Measurements from ENCODE around the gene GADD45B. TPM values are rescaled to one million over a fixed set of nuclear protein-coding genes. Genes with fewer than 3 reads are reported as not detected.

GADD45B gene
- polyA plus RNA-seq, 1 donor from 2014 or later = not detected

DNA sequence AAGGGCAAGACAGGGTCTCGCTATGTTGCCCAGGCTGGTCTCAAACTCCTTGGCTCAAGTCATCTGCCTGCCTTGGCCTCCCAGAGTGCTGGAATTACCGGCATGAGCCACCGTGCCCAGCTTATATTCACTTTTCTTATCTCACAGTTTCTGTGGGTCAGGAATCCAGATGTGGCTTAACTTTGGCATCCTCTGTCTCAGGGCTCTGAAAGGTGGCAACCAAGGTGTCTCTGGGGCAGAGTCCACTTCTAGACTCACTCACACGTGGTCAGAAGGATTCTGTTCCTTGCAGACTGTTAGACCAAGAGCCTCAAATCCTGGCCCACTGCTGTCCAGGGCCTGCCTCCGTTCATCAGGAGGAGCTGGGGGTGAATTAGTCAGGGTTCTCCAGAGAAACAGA, 11.5 kb upstream of the GADD45B start:
- no peaks in the 10 kb centered on the region for H4K20me1 ChIP-seq (ENCODE audit: insufficient read depth)
- peaks cover 19% of the 10 kb centered on the region for H3K27me3 ChIP-seq (ENCODE audit: insufficient read depth, low read depth, low read length)
- no peaks in the 10 kb centered on the region for H3K9me2 ChIP-seq (ENCODE audit: insufficient read depth, low read length)
- H3K36me3 ChIP-seq (ENCODE audit: insufficient read depth, low read length) = no peaks in the 10 kb centered on the region
- no peaks in the 10 kb centered on the region for H3K9me3 ChIP-seq (ENCODE audit: low read length)
- no peak overlapping the region for H2AFZ ChIP-seq (ENCODE audit: low read depth, low read length)
- no peak for TF ChIP-seq EZH2 (IDR thresholded peaks at IDR 0.05; ENCODE audit: borderline replicate concordance, insufficient read depth, low read length, poor library complexity, severe bottlenecking)
- no peak for TF ChIP-seq POLR2AphosphoS5 (IDR thresholded peaks at IDR 0.05)
- TF ChIP-seq MXI1 (conservative IDR thresholded peaks at IDR 0.05; ENCODE audit: poor library complexity, severe bottlenecking) = no peak
- TF ChIP-seq, protein P1, sequence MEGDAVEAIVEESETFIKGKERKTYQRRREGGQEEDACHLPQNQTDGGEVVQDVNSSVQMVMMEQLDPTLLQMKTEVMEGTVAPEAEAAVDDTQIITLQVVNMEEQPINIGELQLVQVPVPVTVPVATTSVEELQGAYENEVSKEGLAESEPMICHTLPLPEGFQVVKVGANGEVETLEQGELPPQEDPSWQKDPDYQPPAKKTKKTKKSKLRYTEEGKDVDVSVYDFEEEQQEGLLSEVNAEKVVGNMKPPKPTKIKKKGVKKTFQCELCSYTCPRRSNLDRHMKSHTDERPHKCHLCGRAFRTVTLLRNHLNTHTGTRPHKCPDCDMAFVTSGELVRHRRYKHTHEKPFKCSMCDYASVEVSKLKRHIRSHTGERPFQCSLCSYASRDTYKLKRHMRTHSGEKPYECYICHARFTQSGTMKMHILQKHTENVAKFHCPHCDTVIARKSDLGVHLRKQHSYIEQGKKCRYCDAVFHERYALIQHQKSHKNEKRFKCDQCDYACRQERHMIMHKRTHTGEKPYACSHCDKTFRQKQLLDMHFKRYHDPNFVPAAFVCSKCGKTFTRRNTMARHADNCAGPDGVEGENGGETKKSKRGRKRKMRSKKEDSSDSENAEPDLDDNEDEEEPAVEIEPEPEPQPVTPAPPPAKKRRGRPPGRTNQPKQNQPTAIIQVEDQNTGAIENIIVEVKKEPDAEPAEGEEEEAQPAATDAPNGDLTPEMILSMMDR (IDR thresholded peaks at IDR 0.05; ENCODE audit: poor library complexity, severe bottlenecking) = no peak
- TF ChIP-seq TAF1 (IDR thresholded peaks at IDR 0.05; ENCODE audit: low read depth) = no peak
- TF ChIP-seq, protein P2, sequence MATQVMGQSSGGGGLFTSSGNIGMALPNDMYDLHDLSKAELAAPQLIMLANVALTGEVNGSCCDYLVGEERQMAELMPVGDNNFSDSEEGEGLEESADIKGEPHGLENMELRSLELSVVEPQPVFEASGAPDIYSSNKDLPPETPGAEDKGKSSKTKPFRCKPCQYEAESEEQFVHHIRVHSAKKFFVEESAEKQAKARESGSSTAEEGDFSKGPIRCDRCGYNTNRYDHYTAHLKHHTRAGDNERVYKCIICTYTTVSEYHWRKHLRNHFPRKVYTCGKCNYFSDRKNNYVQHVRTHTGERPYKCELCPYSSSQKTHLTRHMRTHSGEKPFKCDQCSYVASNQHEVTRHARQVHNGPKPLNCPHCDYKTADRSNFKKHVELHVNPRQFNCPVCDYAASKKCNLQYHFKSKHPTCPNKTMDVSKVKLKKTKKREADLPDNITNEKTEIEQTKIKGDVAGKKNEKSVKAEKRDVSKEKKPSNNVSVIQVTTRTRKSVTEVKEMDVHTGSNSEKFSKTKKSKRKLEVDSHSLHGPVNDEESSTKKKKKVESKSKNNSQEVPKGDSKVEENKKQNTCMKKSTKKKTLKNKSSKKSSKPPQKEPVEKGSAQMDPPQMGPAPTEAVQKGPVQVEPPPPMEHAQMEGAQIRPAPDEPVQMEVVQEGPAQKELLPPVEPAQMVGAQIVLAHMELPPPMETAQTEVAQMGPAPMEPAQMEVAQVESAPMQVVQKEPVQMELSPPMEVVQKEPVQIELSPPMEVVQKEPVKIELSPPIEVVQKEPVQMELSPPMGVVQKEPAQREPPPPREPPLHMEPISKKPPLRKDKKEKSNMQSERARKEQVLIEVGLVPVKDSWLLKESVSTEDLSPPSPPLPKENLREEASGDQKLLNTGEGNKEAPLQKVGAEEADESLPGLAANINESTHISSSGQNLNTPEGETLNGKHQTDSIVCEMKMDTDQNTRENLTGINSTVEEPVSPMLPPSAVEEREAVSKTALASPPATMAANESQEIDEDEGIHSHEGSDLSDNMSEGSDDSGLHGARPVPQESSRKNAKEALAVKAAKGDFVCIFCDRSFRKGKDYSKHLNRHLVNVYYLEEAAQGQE (IDR thresholded peaks at IDR 0.05; ENCODE audit: borderline replicate concordance) = no peak
- TF ChIP-seq SMC3 (conservative IDR thresholded peaks at IDR 0.05; ENCODE audit: poor library complexity) = no peak
- TF ChIP-seq EP300 (conservative IDR thresholded peaks at IDR 0.05; ENCODE audit: poor library complexity, severe bottlenecking) = no peak
- no peaks in the 10 kb centered on the region for H3F3A ChIP-seq (ENCODE audit: insufficient read depth, low read length, poor library complexity, severe bottlenecking)
- no peak overlapping the region for H3K9ac ChIP-seq (ENCODE audit: low read length)
- H3K4me3 ChIP-seq (ENCODE audit: low read length) = no peak overlapping the region
- H3K4me2 ChIP-seq (ENCODE audit: low read length) = no peak overlapping the region
- H3K79me2 ChIP-seq (replicated peaks; ENCODE audit: insufficient read depth, low read length) = no peaks in the 10 kb centered on the region
- no peak overlapping the region for H3K27ac ChIP-seq (ENCODE audit: low read length)

DNA sequence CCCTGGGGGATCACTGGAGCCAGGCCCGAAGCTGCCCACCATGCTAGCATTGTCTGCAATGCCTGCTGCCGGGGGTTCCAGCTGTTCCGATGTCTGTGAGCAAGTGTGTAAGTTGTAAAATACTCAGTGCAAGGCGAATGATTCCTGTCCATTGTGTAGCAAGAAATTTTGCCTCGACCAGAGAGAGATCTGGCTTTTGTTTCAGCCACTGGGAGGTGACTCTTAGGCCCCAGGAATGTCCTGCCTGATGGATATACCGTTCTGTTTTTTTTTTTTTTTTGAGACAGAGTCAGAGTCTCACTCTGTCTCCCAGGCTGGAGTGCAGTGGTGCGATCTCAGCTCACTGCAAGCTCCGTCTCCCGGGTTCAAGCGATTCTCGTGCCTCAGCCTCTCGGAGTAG, 7.3 kb upstream of the GADD45B start:
- no peaks in the 10 kb centered on the region for H4K20me1 ChIP-seq (ENCODE audit: insufficient read depth)
- TF ChIP-seq TAF1 (IDR thresholded peaks at IDR 0.05; ENCODE audit: low read depth) = no peak
- TF ChIP-seq POLR2AphosphoS5 (IDR thresholded peaks at IDR 0.05) = no peak
- TF ChIP-seq RAD21 (conservative IDR thresholded peaks at IDR 0.05) = no peak
- TF ChIP-seq SMC3 (conservative IDR thresholded peaks at IDR 0.05; ENCODE audit: poor library complexity) = no peak
- no peak for TF ChIP-seq EP300 (conservative IDR thresholded peaks at IDR 0.05; ENCODE audit: poor library complexity, severe bottlenecking)
- TF ChIP-seq, protein P2 (IDR thresholded peaks at IDR 0.05; ENCODE audit: borderline replicate concordance) = no peak
- no peak for TF ChIP-seq MXI1 (conservative IDR thresholded peaks at IDR 0.05; ENCODE audit: poor library complexity, severe bottlenecking)
- TF ChIP-seq, protein P1 (IDR thresholded peaks at IDR 0.05; ENCODE audit: poor library complexity, severe bottlenecking) = no peak
- TF ChIP-seq EZH2 (IDR thresholded peaks at IDR 0.05; ENCODE audit: borderline replicate concordance, insufficient read depth, low read length, poor library complexity, severe bottlenecking) = no peak
- H3K4me3 ChIP-seq (ENCODE audit: low read length) = no peak overlapping the region
- H3K79me2 ChIP-seq (replicated peaks; ENCODE audit: insufficient read depth, low read length) = no peaks in the 10 kb centered on the region
- H3K9me3 ChIP-seq (ENCODE audit: low read length) = no peaks in the 10 kb centered on the region
- H3K27me3 ChIP-seq (ENCODE audit: insufficient read depth, low read depth, low read length) = no peaks in the 10 kb centered on the region
- H3K4me2 ChIP-seq (ENCODE audit: low read length) = no peak overlapping the region
- H3K9me2 ChIP-seq (ENCODE audit: insufficient read depth, low read length) = no peaks in the 10 kb centered on the region
- H3K27ac ChIP-seq (ENCODE audit: low read length) = no peak overlapping the region
- H3F3A ChIP-seq (ENCODE audit: insufficient read depth, low read length, poor library complexity, severe bottlenecking) = no peaks in the 10 kb centered on the region
- no peak overlapping the region for H2AFZ ChIP-seq (ENCODE audit: low read depth, low read length)
- no peaks in the 10 kb centered on the region for H3K36me3 ChIP-seq (ENCODE audit: insufficient read depth, low read length)
- no peak overlapping the region for H3K9ac ChIP-seq (ENCODE audit: low read length)

All from neural cell (in vitro differentiated cells).